Measurements from ENCODE around the gene FLII. TPM values are rescaled to one million over a fixed set of nuclear protein-coding genes. Genes with fewer than 3 reads are reported as not detected.
A peak's percentile ranks its signal among the peaks of the same experiment; 100 is the strongest.

FLII gene
- total and polyA plus RNA-seq, 12 donors: 150 to 652 (median 297) TPM

GRCh38 chr17:18259621-18260331 lies 1.2 kb upstream of the FLII start:
- intact Hi-C loops (cut with DNase I): loop anchor here in 1 of 2 donors (10.0 kb wide), 1 partner anchor 75 kb away; the partner anchor contains the start of gene ALKBH5
- DNase-seq: no peak
- H3K27ac ChIP-seq: peak overlapping the region in 3 of 5 donors; percentile 92 to 96 (median 94)
- H3K4me1 ChIP-seq (replicated peaks in 1 of 2): peaks cover 41 to 53% of the 10 kb centered on the region in 2 donors
- WGBS, 4 donors: 66 to 68% (median 66%) methylated on average over 20 to 22 of the region's 22 CpGs
- H3K27me3 ChIP-seq: no peaks in the 10 kb centered on the region
- H3K9me3 ChIP-seq (replicated peaks in 1 of 3): no peaks in the 10 kb centered on the region
- H3K4me3 ChIP-seq: peak overlapping the region in 1 of 4 donors; percentile 90
- H3K36me3 ChIP-seq (replicated peaks in 1 of 2): peaks cover 0 to 40% of the 10 kb centered on the region in 2 donors
- no peak for TF ChIP-seq POLR2A (IDR thresholded peaks at IDR 0.05)
- no peak for TF ChIP-seq CTCF (IDR thresholded peaks at IDR 0.05)

GRCh38 chr17:18257982-18258355 lies 569 bp downstream of the FLII start:
- peak overlapping the region; percentile 30 to 97 (median 86) for H3K4me3 ChIP-seq
- H3K36me3 ChIP-seq (replicated peaks in 1 of 2): peaks cover 0 to 40% of the 10 kb centered on the region in 2 donors
- peaks cover 39 to 49% of the 10 kb centered on the region in 2 donors for H3K4me1 ChIP-seq (replicated peaks in 1 of 2)
- 0 to 2% (median 0%) methylated on average over 3 to 16 of the region's 16 CpGs for WGBS, 4 donors
- TF ChIP-seq POLR2A (IDR thresholded peaks at IDR 0.05) (peak in 1 of 2 donors; percentile 81), CTCF (IDR thresholded peaks at IDR 0.05) (no peak)
- H3K27me3 ChIP-seq: no peaks in the 10 kb centered on the region
- intact Hi-C loops (cut with DNase I): loop anchor here in 1 of 2 donors (10.0 kb wide), 1 partner anchor 73 kb away; the partner anchor contains the start of gene ALKBH5
- DNase-seq: peak; percentile 86 to 94 (median 91)
- no peaks in the 10 kb centered on the region for H3K9me3 ChIP-seq (replicated peaks in 1 of 3)
- H3K27ac ChIP-seq: peak overlapping the region; percentile 92 to 100 (median 96)

- H3K4me3 ChIP-seq: peak overlapping the region; percentile 30 to 97 (median 86)
- peak in 6 of 7 donors; percentile 22 to 89 (median 80) for DNase-seq
- intact Hi-C loops (cut with DNase I): loop anchor here in 1 of 2 donors (10.0 kb wide), 1 partner anchor 73 kb away; the partner anchor contains the start of gene ALKBH5
- H3K27me3 ChIP-seq: no peaks in the 10 kb centered on the region
- H3K36me3 ChIP-seq (replicated peaks in 1 of 2): peaks cover 0 to 44% of the 10 kb centered on the region in 2 donors
- peaks cover 33 to 43% of the 10 kb centered on the region in 2 donors for H3K4me1 ChIP-seq (replicated peaks in 1 of 2)
- WGBS, 4 donors: 12 to 20% (median 18%) methylated on average over 13 to 18 of the region's 18 CpGs
- no peaks in the 10 kb centered on the region for H3K9me3 ChIP-seq (replicated peaks in 1 of 3)
- peak overlapping the region; percentile 92 to 100 (median 96) for H3K27ac ChIP-seq
- TF ChIP-seq POLR2A (IDR thresholded peaks at IDR 0.05): no peak
- TF ChIP-seq CTCF (IDR thresholded peaks at IDR 0.05): no peak
Observed at GRCh38 chr17:18257268-18257981, 1.1 kb downstream of the FLII start.

- no peak overlapping the region for H3K4me3 ChIP-seq
- H3K4me1 ChIP-seq (replicated peaks in 1 of 2): peaks cover 27 to 37% of the 10 kb centered on the region in 2 donors
- no peaks in the 10 kb centered on the region for H3K27me3 ChIP-seq
- intact Hi-C loops (cut with DNase I): loop anchor here in 1 of 2 donors (10.0 kb wide), 1 partner anchor 72 kb away; the partner anchor contains the start of gene ALKBH5
- H3K36me3 ChIP-seq (replicated peaks in 1 of 2): peaks cover 0 to 50% of the 10 kb centered on the region in 2 donors
- peak overlapping the region in 2 of 5 donors; percentile 96 for H3K27ac ChIP-seq
- TF ChIP-seq POLR2A (IDR thresholded peaks at IDR 0.05) (no peak), CTCF (IDR thresholded peaks at IDR 0.05) (no peak)
- peak in 1 of 7 donors; percentile 21 for DNase-seq
- H3K9me3 ChIP-seq (replicated peaks in 1 of 3): no peaks in the 10 kb centered on the region
- WGBS, 4 donors: 50 to 67% (median 59%) methylated on average over 1 to 7 of the region's 7 CpGs
Observed at GRCh38 chr17:18256776-18257175, 1.8 kb downstream of the FLII start.

Data from adrenal gland (tissue), 12 donors.